ENCODE results near the gene CAMSAP1. TPM values are rescaled to one million over a fixed set of nuclear protein-coding genes. Genes with fewer than 3 reads are reported as not detected.

The CAMSAP1 gene
- total RNA-seq, 1 donor from 2014 or later: 25.2 TPM

DNA sequence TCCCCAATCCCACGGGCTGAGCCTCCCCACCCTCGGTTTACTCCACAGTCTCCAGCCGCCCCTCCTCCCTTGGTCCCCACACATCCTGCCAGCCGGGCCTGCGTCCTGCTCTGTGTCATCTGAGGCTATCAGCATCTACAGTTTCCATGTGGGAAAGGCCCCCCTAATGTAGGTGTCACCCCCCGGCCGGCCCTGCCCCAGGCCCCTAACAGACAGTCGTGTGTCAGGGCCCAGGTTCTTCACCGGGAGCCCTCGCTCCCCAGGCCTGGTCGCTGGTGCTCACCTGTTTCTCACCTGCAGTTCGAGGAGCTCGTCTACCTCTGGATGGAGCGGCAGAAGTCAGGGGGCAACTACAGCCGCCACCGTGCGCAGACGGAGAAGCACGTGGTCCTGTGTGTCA, 142.6 kb downstream of the CAMSAP1 start:
- intact Hi-C loops (cut with micrococcal nuclease): no loop called here

DNA sequence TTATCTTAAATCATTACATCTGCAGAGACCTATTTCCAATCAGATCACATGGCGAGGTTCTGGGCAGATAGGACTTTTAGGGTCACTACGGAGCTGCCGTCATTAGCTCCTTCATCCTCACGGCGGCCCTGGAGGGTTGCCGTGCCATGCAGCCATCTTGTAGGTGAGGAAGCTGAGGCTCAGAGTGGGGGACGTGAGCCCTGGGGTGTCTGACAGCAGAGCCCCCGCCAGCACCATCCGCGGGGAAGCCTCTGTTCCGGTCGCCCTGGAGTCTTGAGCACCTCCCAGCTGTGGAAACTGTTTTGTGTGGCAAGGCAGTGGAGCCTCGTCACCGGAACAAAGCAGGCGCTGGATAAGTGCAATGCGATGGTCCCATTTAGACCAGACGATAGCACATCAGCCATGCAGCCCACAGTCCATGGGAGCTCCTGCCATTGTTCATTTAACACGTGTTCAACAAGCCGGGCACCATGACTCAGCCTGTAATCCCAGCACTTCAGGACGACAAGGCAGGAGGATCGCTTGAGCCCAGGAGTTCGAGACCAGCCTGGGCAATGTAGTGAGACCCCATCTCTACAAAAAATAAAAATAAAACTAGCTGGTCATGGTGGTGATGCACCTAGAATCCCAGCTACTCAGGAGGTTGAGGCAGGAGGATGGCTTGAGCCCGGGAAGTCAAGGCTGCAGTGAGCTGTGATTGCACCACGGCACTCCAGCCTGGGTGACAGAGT, 143.5 kb downstream of the CAMSAP1 start:
- intact Hi-C loops (cut with micrococcal nuclease): no loop called here

DNA sequence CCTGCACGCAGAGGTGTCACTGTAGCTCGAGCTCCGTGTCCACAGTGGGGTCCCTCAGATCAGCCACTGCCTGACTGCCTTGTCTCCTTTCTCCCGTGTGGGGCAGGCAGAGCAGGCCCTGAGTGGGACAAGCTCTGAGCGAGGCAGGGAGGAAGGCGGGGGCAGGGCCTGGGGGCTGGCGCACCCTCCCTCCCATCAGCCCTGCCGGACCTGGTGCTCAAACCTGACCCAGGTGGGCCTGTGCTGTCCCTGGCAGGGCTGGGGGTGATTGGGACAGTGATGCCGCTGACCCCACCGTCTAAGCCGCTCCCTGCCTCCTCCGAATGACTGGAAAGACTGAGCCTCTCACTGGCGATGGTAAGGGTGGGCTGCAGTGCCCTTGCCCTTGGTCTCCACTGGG, 144.4 kb downstream of the CAMSAP1 start:
- intact Hi-C loops (cut with micrococcal nuclease): no loop called here

- intact Hi-C loops (cut with micrococcal nuclease): no loop called here
These were observed 145.5 kb downstream of the CAMSAP1 start for GRCh38 chr9:135761845-135762168.

GRCh38 chr9:135761150-135761844, 146.0 kb downstream of the CAMSAP1 start:
- intact Hi-C loops (cut with micrococcal nuclease): no loop called here

- intact Hi-C loops (cut with micrococcal nuclease): no loop called here
These were observed 146.9 kb downstream of the CAMSAP1 start for GRCh38 chr9:135760465-135760864.

- intact Hi-C loops (cut with micrococcal nuclease): no loop called here
These were observed 147.6 kb downstream of the CAMSAP1 start for GRCh38 chr9:135759676-135760300.

DNA sequence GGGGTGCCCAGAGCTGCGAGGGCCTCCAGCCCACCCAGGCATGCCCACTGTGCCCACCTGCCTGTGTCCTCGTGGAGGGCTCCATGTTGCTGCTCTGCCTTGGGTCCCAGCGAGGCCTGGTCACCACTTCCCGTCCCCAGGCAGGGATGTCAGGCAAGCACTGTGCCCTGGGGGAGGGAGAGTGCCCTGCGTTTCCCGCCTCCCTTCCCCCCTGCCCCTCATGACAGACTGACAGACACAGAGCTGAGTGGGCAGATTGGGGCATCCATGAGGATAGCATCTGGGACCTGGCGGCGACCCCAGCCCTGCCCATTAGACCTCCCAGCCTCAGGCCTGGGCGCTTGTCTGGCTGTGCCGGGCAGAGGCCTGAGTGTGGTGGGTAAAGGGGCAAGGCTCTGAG, 148.5 kb downstream of the CAMSAP1 start:
- intact Hi-C loops (cut with micrococcal nuclease): no loop called here

Other genes starting within 250 kb of the CAMSAP1 start
- gene LCN9, start 244.2 kb downstream of the CAMSAP1 start, total RNA-seq: not detected in 2 replicates
- gene SOHLH1, start 208.1 kb downstream of the CAMSAP1 start, total RNA-seq: not detected in 2 replicates
- gene KCNT1, start 205.4 kb downstream of the CAMSAP1 start, total RNA-seq: not detected in 2 replicates
- gene UBAC1, start 53.8 kb upstream of the CAMSAP1 start, total RNA-seq: 33.4 and 35.9 TPM in 2 replicates
- gene NACC2, start 187.7 kb upstream of the CAMSAP1 start, total RNA-seq: 3.5 and 3.7 TPM in 2 replicates
- 50.0 and 52.5 TPM in 2 replicates for gene TMEM250, start 211.3 kb upstream of the CAMSAP1 start, total RNA-seq

Measured in T-helper 1 cell treated with Interleukin-12 subunit alpha and Interleukin-12 subunit beta and Interleukin-4 antibody, amounts not matched to agents 30 ng/mL and 1 ng/mL, for 36 hours (primary cell).